KBM-7 (cell line): ENCODE measurements around the gene ORAI2.
A peak's percentile ranks its signal among the peaks of the same experiment; 100 is the strongest.
"Not testable (repeated sequence)": the region's sequence is repeated elsewhere in the genome, so short reads cannot be mapped to it uniquely, and the experiment has no call there.

Source experiments
- DNase-seq: peaks from one replicate; pipeline ENCODE4 v3.0.0-alpha.2; 2015
- in situ Hi-C: fragments of 300-500 bp; cut with MboI; formaldehyde crosslinking; loops from 2 replicates; pipeline ENCODE4 v1.14.3; 2020; ENCODE audit warnings: low sequenced_read_pairs, low pct_unique_long_range_greater_than_20kb, mixed read lengths

The ORAI2 gene

DNA sequence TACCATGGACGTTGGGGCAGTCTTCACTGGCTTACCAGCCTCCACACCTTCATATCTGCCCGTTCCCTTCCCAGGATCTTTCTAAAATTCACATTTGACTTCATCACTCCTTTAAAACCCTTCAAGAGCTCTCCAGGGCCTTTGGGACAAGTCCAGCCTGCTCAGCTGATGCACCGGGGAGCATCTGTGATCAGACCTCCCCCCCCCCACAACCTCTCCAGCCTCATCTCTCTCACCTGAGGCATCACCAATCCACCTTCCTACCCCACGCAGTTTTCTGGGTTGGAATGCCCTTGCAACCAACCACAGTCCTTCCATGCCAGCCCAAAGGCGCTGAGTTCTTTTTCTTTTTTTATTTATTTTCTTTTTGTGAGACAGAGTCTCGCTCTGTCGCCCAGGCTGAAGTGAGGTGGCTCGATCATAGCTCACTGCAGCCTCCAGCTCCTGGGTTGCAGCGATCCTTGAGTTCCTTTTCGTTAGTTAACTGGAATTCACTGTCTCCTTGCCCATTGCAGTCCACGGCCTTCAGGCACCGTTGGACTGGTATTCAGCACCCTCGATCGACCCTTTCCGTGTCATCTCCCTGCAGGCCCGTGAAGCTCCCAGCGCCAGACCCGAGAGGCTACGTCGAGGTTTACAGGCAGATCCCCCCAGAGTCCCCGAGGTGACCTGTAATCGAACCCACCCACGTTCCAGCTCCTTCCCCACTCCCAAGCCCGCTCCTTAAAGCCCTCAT, 30.6 kb downstream of the ORAI2 start:
- DNase-seq = peak; percentile 23
- in situ Hi-C loops = loop anchor here (25.0 kb wide), 1 partner anchor 902 kb away; no protein-coding TSS in a partner anchor

DNA sequence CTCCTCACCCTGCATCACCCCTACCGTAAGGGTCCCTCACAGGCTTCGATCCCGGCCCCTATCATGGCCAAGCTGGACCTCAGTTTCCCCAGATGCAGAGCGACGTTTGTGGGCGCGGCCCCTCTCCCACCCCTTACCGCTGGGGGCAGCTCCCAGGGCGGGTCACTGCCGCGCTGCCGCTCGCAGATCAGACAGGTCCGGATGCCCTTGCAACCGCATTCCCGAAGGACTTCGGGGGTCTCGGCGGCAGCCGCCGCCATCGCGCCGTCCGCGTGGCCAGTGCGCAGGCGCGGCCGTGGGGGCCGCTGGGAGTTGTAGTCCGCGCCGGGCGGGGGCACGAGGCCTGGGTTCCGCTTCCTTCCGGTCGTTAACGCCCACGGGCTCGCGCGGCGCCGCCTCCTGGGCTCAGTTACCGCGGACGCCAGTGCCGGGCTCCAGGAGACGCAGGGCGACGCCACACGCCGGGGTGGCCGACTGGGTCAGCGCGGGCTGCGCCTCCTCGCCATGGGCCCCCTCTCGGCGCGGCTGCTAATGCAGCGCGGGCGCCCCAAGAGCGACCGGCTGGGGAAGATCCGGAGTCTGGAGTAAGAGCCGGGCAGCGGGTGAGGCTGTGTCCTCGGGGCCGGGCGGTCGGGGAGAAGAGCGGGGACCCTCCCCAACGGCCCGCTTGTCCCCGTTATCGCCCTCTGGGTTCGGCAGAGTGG, 31.4 kb downstream of the ORAI2 start, which contains the start of the genes ALKBH4 and LRWD1:
TSS of gene ALKBH4 (minus strand) at position 287 of the 704 bp plus-strand sequence. CDS start at position 260, 27 bp downstream.
TSS of gene LRWD1 (plus strand) at position 408 of the 704 bp plus-strand sequence. CDS start at position 505, 97 bp downstream.
- in situ Hi-C loops = loop anchor here (25.0 kb wide), 1 partner anchor 902 kb away; no protein-coding TSS in a partner anchor
- DNase-seq = peak; percentile 92

DNA sequence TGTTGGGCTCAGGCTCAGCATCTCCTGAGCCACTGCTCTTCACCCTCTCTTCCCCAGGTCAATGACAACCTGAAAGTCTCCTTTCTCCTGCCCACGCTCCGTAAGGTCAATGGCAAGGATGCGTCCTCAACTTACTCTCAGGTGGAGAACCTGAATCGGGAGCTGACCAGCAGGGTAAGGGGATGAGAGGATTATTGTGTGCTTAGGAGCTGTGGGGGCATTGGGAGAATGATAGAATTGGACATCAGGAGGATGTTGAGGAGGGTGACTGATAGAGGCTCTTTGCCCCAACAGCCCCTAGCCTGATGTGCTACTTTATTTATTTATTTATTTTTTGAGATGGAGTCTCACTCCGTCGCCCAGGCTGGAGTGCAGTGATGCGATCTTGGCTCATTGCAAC, 32.7 kb downstream of the ORAI2 start:
- no peak for DNase-seq

DNA sequence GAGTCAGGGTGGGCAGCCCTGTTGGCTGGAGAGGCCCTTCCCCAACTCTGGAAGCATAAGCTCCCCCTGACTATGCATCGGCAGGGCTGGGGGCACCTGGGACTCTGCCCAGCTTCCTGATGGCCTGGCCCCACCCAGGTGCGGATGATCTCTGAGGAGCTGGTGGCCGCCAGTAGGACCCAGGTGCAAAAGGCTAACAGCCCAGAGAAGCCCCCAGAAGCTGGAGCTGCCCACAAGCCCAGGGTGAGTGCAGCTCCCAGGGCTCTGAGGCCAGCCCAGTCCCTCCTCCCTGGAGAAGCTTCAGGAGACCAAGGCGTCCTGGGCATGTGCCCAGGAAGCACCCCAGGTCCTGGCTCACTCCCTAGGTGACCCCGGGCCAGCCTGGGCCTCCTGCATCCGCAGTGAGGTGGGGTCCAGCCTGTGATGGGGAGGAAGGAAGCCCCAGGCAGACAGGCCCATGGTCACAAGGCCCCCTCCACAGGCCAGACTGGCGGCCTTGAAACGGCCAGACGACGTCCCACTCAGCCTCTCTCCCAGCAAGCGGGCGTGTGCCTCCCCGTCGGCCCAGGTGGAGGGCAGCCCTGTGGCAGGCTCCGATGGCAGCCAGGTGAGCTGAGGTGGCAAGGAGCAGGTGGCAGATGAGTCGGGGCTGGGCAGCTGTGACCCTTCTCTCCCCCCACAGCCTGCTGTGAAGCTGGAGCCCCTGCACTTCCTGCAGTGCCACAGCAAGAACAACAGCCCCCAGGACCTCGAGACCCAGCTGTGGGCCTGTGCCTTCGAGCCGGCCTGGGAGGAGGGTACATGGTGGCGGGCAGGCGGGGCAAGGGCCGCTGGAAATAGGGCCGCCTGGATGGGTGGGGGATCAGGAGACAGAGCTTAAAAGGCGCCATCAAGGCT, 34.5 kb downstream of the ORAI2 start:
- in situ Hi-C loops = loop anchor here (25.0 kb wide), 1 partner anchor 906 kb away; no protein-coding TSS in a partner anchor

More for the DNA sequence above, 32.7 kb downstream of the ORAI2 start:
- in situ Hi-C loops = loop anchor here (25.0 kb wide), 1 partner anchor 904 kb away; no protein-coding TSS in a partner anchor

DNA sequence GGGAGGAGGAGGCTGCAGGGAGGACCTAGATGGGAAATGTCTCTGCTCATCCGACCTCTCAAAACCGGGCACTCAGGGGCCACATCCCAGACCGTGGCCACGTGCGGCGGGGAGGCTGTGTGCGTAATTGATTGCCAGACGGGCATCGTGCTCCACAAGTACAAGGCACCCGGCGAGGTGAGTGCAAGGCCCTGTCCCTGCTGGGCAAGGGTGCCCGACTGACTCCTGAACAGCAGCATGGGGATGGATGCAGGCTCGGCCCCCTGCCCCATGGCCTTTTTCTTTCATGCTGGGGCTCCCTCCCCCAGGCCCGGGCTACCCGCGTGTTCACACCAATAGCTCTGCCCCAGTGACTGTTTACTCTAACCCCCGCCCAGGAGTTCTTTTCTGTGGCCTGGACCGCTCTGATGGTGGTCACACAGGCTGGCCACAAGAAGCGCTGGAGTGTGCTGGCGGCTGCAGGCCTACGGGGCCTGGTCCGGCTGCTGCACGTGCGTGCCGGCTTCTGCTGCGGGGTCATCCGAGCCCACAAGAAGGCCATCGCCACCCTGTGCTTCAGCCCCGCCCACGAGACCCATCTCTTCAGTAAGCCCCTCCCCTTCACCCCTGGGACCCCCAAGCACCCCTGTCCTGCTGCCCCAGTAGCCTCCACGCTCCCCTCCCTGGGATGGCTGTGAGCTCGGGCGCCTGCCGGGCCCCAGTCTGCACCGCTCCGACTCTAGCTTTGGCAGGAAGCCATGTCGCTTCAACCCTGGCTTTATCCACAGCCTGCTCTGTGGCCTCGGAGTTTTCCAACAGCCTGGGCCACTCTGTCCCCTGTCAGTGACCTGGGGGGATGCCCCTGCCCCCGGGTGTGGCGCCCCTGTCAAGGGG, 35.3 kb downstream of the ORAI2 start:
- in situ Hi-C loops = loop anchor here (25.0 kb wide), 1 partner anchor 906 kb away; no protein-coding TSS in a partner anchor
- no peak for DNase-seq

More for the DNA sequence above, 34.5 kb downstream of the ORAI2 start:
- no peak for DNase-seq

DNA sequence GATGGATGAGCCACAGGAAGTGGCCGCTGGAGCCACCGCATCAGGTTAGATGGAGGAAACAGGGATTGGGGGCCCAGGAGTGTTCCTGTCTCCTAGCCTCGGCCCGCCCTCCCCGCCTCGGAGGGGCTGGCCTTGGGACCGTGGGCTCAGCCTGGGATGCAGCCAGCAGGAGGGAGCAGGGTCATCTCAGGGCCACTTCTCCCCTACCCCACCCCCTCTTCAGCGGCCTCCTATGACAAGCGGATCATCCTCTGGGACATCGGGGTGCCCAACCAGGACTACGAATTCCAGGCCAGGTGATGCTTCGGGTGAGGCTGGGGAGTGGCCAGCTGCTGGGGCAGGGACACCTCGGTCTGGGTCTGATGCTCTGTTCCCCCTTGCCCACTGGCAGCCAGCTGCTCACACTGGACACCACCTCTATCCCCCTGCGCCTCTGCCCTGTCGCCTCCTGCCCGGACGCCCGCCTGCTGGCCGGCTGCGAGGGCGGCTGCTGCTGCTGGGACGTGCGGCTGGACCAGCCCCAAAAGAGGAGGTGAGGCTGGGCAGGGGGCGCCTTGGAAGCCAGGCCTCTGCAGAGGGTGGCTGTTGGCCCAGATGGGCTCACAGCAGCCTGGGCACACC, 36.1 kb downstream of the ORAI2 start:
- no peak for DNase-seq
- in situ Hi-C loops = loop anchor here (25.0 kb wide), 1 partner anchor 907 kb away; no protein-coding TSS in a partner anchor

DNA sequence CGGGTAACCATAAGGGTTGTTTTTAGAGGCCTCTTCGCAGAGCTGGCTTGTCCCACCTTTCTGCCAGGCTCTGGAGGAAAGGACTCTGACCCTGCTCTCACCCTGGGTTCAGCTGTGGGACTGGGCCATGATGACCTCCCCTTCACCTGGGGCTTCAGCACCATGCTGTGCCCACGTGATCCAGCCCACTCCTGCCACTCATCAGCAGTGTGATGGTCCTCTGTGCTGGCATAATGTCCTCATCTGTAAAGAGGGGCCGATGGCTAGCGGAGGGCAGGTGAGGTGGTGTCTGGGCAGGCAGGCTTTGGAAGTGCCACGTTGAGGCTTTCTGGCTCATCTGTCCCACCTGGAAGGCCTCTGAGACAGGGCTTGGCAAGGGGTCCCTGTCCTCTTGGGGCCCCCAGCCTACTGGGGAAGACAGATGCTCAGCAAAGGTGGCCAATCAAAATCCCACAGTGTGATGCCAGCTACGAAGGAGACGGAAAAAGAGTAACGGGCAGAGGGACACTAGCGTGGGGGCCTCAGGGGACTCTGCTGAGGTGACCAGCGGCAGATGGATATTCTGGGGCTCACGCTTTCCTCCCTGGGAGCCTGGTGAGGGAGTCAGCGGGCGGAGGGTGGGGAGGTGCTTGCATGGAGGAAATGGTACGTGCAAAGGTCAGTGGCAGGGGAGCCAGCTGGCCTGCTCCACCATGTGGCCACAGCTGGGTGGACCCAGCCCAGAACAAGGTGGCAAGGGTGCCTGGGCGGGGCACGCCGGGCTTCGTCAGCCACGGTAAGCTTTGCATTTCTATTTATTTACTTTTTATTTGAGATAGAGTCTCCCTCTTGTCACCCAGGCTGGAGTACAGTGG, 36.8 kb downstream of the ORAI2 start:
- DNase-seq = no peak
- in situ Hi-C loops = loop anchor here (25.0 kb wide), 1 partner anchor 908 kb away; no protein-coding TSS in a partner anchor

DNA sequence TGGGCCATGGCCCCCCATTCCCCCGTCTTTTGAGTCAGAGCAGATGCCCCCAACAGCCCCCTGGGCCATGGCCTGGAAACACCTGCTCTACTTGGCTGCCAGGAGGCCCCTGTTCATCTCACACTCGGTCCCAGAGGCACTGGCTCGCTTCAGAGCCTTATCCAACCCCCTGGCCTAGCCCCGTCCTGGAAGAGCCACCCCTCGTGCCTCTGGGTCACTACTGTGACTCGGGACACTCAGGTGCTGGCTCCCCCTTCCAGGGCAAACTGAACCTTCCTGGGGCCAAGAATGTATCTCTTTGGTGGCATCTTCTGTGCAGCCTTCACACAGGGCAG, 38.4 kb downstream of the ORAI2 start:
- in situ Hi-C loops = loop anchor here (25.0 kb wide), 1 partner anchor 909 kb away; no protein-coding TSS in a partner anchor
- DNase-seq = no peak

DNA sequence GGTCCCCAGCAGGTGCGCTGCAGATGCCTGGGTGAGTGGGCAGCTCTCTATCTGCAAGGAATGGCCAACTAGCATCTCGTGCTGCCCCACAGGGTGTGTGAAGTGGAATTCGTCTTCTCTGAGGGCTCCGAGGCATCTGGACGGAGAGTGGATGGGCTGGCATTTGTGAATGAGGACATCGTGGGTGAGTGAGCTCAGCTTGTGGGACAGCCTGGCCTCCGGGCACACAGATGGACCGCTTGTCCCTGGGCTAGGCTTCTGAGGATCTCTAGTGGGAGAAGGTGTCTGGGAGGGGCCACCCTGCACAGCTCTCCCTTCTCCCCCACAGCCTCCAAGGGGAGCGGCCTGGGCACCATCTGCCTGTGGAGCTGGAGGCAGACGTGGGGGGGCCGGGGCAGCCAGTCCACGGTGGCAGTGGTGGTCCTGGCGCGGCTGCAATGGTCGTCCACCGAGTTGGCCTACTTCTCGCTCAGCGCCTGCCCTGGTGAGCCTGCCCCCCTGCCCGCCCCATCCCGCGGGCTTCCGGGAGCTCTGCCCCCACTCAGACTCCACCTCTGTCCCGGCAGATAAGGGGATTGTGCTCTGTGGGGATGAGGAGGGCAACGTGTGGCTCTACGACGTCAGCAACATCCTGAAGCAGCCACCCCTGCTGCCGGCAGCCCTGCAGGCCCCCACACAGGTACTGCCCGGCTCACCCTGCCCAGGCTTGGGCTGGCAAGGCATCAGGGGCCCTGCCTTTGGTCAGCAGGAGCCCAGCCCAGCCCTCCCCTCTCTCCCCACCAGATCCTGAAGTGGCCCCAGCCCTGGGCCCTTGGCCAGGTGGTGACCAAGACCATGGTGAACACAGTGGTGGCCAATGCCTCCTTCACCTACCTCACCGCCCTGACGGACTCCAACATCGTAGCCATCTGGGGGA, 39.0 kb downstream of the ORAI2 start:
- DNase-seq = no peak
- in situ Hi-C loops = loop anchor here (25.0 kb wide), 1 partner anchor 910 kb away; no protein-coding TSS in a partner anchor

DNA sequence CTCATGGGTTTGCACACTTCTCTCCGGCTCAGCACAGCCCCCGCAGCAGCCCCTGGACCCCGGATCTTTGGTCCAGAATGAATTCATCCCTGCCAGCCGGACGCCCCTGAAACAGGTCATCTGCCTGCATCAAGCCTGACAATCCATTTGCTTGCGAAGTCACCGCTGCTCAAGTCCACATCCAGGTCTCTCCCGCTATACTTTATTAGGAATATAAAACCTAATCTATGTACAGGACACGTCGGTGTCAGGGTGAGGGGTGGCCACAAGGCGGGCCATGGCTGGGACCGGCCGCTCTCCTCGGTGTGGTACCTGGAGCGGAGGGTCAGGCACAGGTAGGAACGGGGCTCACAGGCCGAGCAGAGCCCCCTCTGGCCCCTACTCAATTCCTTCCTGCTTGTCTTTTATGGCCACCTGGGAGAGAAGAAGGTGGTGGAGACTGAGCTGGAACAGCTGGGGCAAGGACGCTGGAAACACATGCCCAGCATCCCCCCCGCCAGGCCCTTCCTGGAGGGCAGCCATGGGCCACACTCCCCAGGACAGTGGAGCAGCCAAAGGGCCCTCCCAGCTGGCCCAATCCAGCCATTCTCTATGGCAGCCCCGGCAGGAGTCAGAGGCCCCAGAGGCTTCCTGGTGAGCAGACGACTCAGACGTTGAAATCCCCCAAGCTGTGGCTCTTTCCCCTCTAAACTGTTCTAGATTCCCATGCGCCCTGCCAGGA, 40.1 kb downstream of the ORAI2 start:
- DNase-seq = no peak
- in situ Hi-C loops = loop anchor here (25.0 kb wide), 1 partner anchor 911 kb away; no protein-coding TSS in a partner anchor

DNA sequence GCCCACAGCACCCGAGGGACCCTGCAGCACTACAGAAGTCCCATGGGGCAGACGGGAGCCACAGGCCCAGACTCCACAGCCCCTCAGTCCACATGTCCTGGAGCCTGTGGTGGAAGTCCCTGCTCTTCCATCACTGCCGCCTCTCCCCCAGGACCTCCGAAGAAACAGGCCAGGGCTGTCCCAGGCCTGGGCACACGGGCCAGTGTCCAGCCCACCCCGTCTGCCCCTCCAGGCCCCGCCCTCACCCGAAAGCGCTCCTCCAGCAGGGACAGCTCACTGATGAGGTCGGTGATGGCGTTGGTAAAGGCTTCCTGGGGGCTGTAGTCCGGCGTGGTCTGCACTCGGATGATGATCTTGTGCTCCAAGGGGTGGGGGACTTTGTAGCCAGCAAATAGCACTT, 40.7 kb downstream of the ORAI2 start:
- in situ Hi-C loops = loop anchor here (25.0 kb wide), 1 partner anchor 912 kb away; no protein-coding TSS in a partner anchor
- DNase-seq = not testable (repeated sequence)

DNA sequence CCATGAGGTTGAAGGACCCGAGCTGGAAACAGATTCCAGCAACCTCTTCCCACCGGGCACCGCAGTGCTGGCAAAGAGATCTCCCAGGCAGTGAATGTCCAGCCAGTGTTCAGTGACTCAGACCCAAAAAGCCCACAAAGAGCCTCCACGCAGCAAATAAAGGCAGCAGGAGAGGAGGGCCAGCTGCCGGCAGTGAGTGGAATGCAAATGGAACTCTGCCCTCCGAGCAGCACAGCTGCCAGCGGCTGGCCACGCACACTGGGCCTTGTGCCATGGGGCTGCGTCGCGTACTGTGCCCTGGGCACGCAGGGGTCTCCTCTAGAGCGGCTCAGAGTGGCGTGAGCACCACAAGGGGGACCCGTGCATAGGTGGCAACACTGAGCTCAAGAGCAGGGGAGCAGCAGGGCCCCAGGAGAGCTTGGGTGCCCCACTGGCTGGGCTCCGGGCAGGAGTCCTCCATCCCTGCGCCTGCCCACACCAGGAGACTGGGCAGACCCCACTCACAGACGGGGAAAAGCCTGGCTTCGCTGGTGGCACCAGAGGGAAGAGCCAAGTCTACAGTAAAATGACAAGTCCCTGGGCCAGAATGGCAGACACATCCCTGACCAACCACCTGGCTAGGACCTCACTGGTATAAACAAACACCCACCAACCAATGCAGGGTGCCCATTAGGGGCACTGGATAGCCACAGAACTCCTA, 41.5 kb downstream of the ORAI2 start:
- in situ Hi-C loops = loop anchor here (25.0 kb wide), 1 partner anchor 913 kb away; no protein-coding TSS in a partner anchor
- DNase-seq = not testable (repeated sequence)

DNA sequence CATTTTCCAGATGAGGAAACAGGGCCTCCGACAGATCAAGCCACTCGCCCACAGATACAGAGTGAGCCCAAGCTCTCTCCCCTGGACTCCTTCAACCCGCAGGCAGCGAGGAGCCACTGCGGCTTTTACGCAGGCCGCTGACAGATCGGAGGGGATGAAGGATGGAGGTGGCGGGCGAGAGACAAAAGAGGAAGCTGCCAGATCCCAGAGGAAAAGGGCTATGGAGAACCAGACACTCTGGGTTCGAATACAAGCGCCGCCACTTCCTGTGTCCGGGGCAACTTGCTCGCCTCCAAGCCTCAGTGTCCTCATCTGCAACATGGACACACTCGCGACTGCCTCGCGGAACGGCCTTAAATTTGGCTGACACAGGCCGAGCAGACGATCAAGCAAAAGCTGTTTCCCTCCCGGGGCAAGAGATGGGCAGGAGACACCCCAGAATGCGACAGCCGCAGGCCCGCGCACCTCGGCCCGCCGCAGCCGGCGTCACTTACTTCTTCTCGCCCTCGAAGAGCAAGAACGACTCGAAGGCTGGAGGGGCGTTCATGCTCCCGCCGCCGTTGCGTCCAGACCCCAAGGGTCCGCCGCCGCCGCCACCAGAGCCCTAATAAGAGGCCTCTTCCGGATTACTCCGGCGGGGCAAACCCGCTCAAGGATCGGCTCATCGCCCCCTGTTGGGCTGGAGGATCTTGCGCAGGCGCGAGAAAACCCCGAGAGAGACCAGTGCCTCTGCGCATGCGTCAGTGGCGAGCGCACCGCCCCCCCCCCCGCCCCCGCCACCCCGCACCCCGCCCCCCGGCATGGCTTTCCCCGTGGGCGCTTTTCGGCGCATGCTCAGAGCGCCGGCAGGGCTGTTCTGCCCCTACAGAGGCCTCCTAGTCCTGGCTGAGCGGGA, 45.2 kb downstream of the ORAI2 start, which contains the start of gene POLR2J:
TSS of gene POLR2J (minus strand) at position 609 of the 895 bp plus-strand sequence. CDS start at position 547, 62 bp downstream.
- DNase-seq = peak; percentile 71
- in situ Hi-C loops = not testable (repeated sequence)
